H1 (cell line): ENCODE results near the gene PKIB.

Source experiments
- CHD2 ChIP-seq: IDR thresholded peaks from 2 replicates; pipeline ENCODE4 v1.6.1; 2012; ENCODE audit warnings: low read length, improper control_type of control experiment
- POLR2A ChIP-seq, 2 experiments: IDR thresholded peaks; 1 replicate in 1 of 2; 2 replicates in 1 of 2; pipeline ENCODE4 v1.6.1; 2011; ENCODE audit warnings: low read depth in 2 of 2, low read length in 2 of 2, mild to moderate bottlenecking in 2 of 2; ENCODE audit errors: control extremely low read depth in 1 of 2
- SUZ12 ChIP-seq: fragments of 200-600 bp; sonication (generic); IDR thresholded peaks from 2 replicates; pipeline ENCODE4 v1.6.1; 2012; ENCODE audit warnings: mild to moderate bottlenecking, inconsistent platforms, low read length, moderate library complexity, mixed read lengths
- TF ChIP-seq, protein P1 (sequence below), 3 experiments: IDR thresholded peaks; 1 replicate in 2 of 3; 2 replicates in 1 of 3; pipeline versions ENCODE4 v1.5.1 to v1.6.1; 2011; ENCODE audit warnings: low read length in 3 of 3, mild to moderate bottlenecking in 3 of 3, inconsistent platforms in 2 of 3, low read depth in 1 of 3, moderate library complexity in 1 of 3; ENCODE audit not compliant: insufficient read depth in 1 of 3; ENCODE audit errors: control extremely low read depth in 1 of 3
- TF ChIP-seq, protein P2 (sequence below): IDR thresholded peaks from 2 replicates; pipeline ENCODE4 v1.6.1; 2011; ENCODE audit warnings: low read depth, mild to moderate bottlenecking, low read length; ENCODE audit not compliant: insufficient read depth
- TF ChIP-seq, protein P3 (sequence below): IDR thresholded peaks from 2 replicates; pipeline ENCODE4 v1.6.1; 2012; ENCODE audit warnings: inconsistent platforms
- TF ChIP-seq, protein P4 (sequence below): IDR thresholded peaks from 2 replicates; pipeline ENCODE4 v1.6.1; 2012; ENCODE audit warnings: inconsistent platforms

DNA sequence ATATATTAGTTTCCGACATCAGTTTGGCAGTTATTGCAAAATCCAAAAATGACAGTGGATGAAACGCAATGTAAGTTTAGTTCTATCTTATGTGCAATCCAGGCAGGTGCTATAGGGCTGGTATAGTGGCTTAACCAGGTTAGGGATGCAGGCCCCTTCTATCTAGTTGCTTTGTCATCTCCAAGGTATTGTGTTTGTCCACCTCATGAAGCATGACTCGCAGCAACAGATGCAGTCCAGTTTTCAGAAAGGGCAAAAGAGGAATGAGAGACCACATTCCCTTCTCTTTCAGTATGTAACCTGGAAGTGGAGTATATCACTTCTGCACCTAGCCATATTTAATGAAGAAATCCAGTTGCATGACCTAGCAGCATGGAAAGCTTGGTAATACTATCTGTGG is 59.7 kb downstream of the PKIB start:
- TF ChIP-seq, protein P1, sequence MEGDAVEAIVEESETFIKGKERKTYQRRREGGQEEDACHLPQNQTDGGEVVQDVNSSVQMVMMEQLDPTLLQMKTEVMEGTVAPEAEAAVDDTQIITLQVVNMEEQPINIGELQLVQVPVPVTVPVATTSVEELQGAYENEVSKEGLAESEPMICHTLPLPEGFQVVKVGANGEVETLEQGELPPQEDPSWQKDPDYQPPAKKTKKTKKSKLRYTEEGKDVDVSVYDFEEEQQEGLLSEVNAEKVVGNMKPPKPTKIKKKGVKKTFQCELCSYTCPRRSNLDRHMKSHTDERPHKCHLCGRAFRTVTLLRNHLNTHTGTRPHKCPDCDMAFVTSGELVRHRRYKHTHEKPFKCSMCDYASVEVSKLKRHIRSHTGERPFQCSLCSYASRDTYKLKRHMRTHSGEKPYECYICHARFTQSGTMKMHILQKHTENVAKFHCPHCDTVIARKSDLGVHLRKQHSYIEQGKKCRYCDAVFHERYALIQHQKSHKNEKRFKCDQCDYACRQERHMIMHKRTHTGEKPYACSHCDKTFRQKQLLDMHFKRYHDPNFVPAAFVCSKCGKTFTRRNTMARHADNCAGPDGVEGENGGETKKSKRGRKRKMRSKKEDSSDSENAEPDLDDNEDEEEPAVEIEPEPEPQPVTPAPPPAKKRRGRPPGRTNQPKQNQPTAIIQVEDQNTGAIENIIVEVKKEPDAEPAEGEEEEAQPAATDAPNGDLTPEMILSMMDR (IDR thresholded peaks at IDR 0.05; ENCODE audit: control extremely low read depth in 1 of 3, insufficient read depth in 1 of 3, low read depth in 1 of 3, low read length in 3 of 3) = no peak
- TF ChIP-seq SUZ12 (no peak), POLR2A (IDR thresholded peaks at IDR 0.05; ENCODE audit: control extremely low read depth in 1 of 2, low read depth in 2 of 2, low read length in 2 of 2) (no peak), CHD2 (no peak)
- TF ChIP-seq, protein P2, sequence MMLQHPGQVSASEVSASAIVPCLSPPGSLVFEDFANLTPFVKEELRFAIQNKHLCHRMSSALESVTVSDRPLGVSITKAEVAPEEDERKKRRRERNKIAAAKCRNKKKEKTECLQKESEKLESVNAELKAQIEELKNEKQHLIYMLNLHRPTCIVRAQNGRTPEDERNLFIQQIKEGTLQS = no peak
- TF ChIP-seq, protein P3, sequence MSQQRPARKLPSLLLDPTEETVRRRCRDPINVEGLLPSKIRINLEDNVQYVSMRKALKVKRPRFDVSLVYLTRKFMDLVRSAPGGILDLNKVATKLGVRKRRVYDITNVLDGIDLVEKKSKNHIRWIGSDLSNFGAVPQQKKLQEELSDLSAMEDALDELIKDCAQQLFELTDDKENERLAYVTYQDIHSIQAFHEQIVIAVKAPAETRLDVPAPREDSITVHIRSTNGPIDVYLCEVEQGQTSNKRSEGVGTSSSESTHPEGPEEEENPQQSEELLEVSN = no peak
- TF ChIP-seq, protein P4, sequence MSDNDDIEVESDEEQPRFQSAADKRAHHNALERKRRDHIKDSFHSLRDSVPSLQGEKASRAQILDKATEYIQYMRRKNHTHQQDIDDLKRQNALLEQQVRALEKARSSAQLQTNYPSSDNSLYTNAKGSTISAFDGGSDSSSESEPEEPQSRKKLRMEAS = no peak
